Glutamatergic neuron (in vitro differentiated cells): Measurements from ENCODE around the gene ING1. TPM values are rescaled to one million over a fixed set of nuclear protein-coding genes. Genes with fewer than 3 reads are reported as not detected.

Experiments
- DNase-seq: peaks from one replicate; pipeline ENCODE4 v3.0.0; 2022
- H3K27ac Mint-ChIP-seq: one replicate; pipeline ENCODE4 v1.8.0; 2020; ENCODE audit warnings: mild to moderate bottlenecking, mixed read lengths, inconsistent platforms; ENCODE audit not compliant: unreplicated experiment
- H3K27me3 Mint-ChIP-seq: one replicate; pipeline ENCODE4 v1.8.0; 2020; ENCODE audit warnings: mild to moderate bottlenecking, moderate library complexity, mixed read lengths, inconsistent platforms; ENCODE audit not compliant: unreplicated experiment
- H3K36me3 Mint-ChIP-seq: one replicate; pipeline ENCODE4 v1.8.0; 2020; ENCODE audit warnings: mild to moderate bottlenecking, mixed read lengths, inconsistent platforms; ENCODE audit not compliant: unreplicated experiment
- H3K4me1 Mint-ChIP-seq: one replicate; pipeline ENCODE4 v1.8.0; 2020; ENCODE audit warnings: mild to moderate bottlenecking, low read depth, mixed read lengths, inconsistent platforms; ENCODE audit not compliant: unreplicated experiment
- H3K4me3 Mint-ChIP-seq: one replicate; pipeline ENCODE4 v1.8.0; 2020; ENCODE audit warnings: mild to moderate bottlenecking, mixed read lengths, inconsistent platforms; ENCODE audit not compliant: unreplicated experiment
- H3K9me3 Mint-ChIP-seq: one replicate; pipeline ENCODE4 v1.8.0; 2020; ENCODE audit warnings: mild to moderate bottlenecking, moderate library complexity, mixed read lengths, inconsistent platforms; ENCODE audit not compliant: unreplicated experiment
- CTCF ChIP-seq: fragments of 200-600 bp; sonication (generic); IDR thresholded peaks from one replicate; pipeline ENCODE4 v1.5.0; 2021; ENCODE audit not compliant: partially characterized antibody, unreplicated experiment
- total RNA-seq: library from RNA; stranded (reverse); fragmentation: NEBNext Ultra II Directional; extraction: Animal tissue kit (Norgen Biotek cat#: 25700); gene quantifications from one replicate; pipeline ENCODE4 v1.2.1, GENCODE V29; 2021; ENCODE audit not compliant: unreplicated experiment

ING1 gene
- total RNA-seq, 1 donor from 2014 or later = 19.1 TPM

DNA sequence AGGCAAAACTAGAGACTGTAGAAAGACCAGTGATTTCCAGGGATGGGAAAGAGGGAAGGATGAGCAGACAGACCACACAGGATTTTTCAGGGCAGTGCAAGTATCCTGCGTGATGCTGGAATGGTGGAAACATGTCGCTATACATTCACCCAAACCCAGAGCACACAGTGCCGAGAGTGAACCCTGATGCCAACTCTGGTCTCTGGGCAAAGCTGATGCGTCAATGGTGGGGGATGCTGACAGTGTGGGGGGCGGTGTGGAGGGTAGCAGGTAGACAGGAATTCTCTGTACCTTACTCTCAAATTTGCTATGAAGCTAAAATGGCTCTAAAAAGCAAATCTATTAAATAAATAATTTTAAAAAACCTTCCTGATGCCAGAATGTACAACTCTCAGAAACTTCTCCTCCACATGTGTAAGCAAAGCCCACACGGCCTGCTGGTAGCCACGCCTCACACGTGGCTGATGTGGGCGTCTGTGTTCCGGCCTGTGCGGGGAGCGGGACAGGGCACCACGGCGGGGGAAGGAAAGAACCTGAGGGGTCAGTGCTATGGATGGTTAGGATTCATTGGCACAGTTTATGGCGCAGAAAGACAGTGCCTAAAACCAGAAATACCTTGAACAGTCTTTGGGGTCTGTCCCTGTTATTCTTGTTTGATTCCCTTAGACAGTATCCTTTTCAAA, 31.5 kb upstream of the ING1 start:
- H3K27ac Mint-ChIP-seq = peak overlapping the region; percentile 49
- H3K36me3 Mint-ChIP-seq = peaks cover 4% of the 10 kb centered on the region
- DNase-seq = no peak
- H3K4me1 Mint-ChIP-seq = peaks cover 20% of the 10 kb centered on the region
- H3K27me3 Mint-ChIP-seq = peaks cover 11% of the 10 kb centered on the region
- H3K9me3 Mint-ChIP-seq = peaks cover 13% of the 10 kb centered on the region
- H3K4me3 Mint-ChIP-seq = no peak overlapping the region
- TF ChIP-seq CTCF = no peak

DNA sequence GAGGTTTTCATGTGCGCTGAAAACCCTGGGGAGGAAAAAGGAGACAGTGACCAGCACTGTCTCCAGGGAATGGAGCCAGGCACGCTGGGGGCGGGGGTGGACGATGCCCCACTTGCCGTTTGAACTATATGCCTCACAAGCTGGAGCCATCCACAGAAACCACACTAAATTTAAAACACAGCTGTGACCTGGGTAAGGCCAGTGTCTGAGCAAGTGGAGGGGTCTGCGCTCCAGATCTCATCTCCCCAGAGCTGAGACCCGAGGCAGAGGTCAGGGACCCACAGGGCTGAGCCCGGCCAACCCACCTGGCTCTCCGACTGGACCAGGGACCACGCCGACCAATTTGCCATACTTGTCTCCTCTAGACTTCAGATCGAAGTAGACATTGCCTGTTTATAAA, 30.8 kb upstream of the ING1 start:
- no peak overlapping the region for H3K27ac Mint-ChIP-seq
- H3K27me3 Mint-ChIP-seq = peaks cover 11% of the 10 kb centered on the region
- H3K4me3 Mint-ChIP-seq = no peak overlapping the region
- peaks cover 4% of the 10 kb centered on the region for H3K36me3 Mint-ChIP-seq
- H3K4me1 Mint-ChIP-seq = peaks cover 20% of the 10 kb centered on the region
- TF ChIP-seq CTCF = no peak
- DNase-seq = no peak
- H3K9me3 Mint-ChIP-seq = peaks cover 13% of the 10 kb centered on the region

GRCh38 chr13:110683203-110683883, 30.2 kb upstream of the ING1 start:
- no peak overlapping the region for H3K4me3 Mint-ChIP-seq
- H3K36me3 Mint-ChIP-seq = peaks cover 4% of the 10 kb centered on the region
- H3K27me3 Mint-ChIP-seq = peaks cover 10% of the 10 kb centered on the region
- H3K9me3 Mint-ChIP-seq = peaks cover 10% of the 10 kb centered on the region
- H3K4me1 Mint-ChIP-seq = peaks cover 16% of the 10 kb centered on the region
- no peak for DNase-seq
- TF ChIP-seq CTCF = peak; percentile 37
- H3K27ac Mint-ChIP-seq = no peak overlapping the region

- Mint-ChIP-seq H3K4me1 (peaks cover 10% of the 10 kb centered on the region), H3K27ac (no peak overlapping the region), H3K36me3 (peaks cover under 1% of the 10 kb centered on the region), H3K9me3 (peaks cover 4% of the 10 kb centered on the region), H3K27me3 (peaks cover 4% of the 10 kb centered on the region), H3K4me3 (no peak overlapping the region)
- DNase-seq = no peak
- TF ChIP-seq CTCF = no peak
Observed at GRCh38 chr13:110683921-110684320, 29.6 kb upstream of the ING1 start.
